Measurements from ENCODE around the gene KDM3A. TPM values are rescaled to one million over a fixed set of nuclear protein-coding genes. Genes with fewer than 3 reads are reported as not detected.

KDM3A gene
- total and polyA plus RNA-seq, 2 of the 8 experiments (the other 6 are each of a cell fraction or from before 2014, with no cell fraction given): 15.8 to 29.2 TPM

- TF ChIP-seq CHD7 (IDR thresholded peaks at IDR 0.05; ENCODE audit: insufficient replicate concordance, low read length): no peak
- TF ChIP-seq CBX8 (IDR thresholded peaks at IDR 0.05; ENCODE audit: borderline replicate concordance, low read depth, low read length): no peak
- TF ChIP-seq NANOG (IDR thresholded peaks at IDR 0.05; ENCODE audit: insufficient read depth, low read depth, low read length, poor library complexity, severe bottlenecking): no peak
- no peak for TF ChIP-seq ATF2 (IDR thresholded peaks at IDR 0.05; ENCODE audit: low read length)
These were observed 23.5 kb downstream of the KDM3A start (continued) for GRCh38 chr2:86464652-86465051.
